ENCODE measurements around the gene SMARCB1.

- TF ChIP-seq CTCF (IDR thresholded peaks at IDR 0.05; ENCODE audit: insufficient read depth, low read length, poor library complexity, severe bottlenecking) (no peak), EZH2phosphoT487 (conservative IDR thresholded peaks at IDR 0.05; ENCODE audit: low read length) (no peak)
Observed at GRCh38 chr22:23834406-23834792, 47.6 kb downstream of the SMARCB1 start.

Data from SU-DHL-6 (cell line).